Measurements from ENCODE around the gene S100Z.
"Not testable (repeated sequence)": the region's sequence is repeated elsewhere in the genome, so short reads cannot be mapped to it uniquely, and the experiment has no call there.

The S100Z gene

DNA sequence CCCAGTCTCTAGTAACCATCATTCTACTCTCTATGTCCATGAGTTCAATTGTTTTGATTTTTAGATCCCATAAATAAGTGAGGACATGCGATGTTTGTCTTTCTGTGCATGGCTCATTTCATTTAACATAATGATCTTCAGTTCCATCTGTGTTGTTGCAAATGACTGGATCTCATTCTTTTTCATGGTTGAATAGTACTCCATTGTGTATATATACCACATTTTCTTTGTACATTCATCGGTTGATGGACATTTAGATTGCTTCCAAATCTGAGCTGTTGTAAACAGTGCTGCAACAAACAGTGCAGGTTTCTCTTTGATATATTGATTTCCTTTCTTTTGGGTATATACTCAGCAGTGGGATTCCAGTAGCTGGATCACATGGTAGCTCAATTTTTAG lies 46.4 kb downstream of the S100Z start:
- no peak overlapping the region for H3K27ac Mint-ChIP-seq
- peaks cover 26% of the 10 kb centered on the region for H3K9me3 Mint-ChIP-seq

GRCh38 chr5:76901522-76901921 lies 51.7 kb downstream of the S100Z start:
- Mint-ChIP-seq H3K27me3 (peaks cover 4% of the 10 kb centered on the region), H3K27ac (no peak overlapping the region), H3K36me3 (peaks cover 13% of the 10 kb centered on the region), H3K9me3 (peaks cover 21% of the 10 kb centered on the region), H3K4me3 (no peak overlapping the region), H3K4me1 (no peaks in the 10 kb centered on the region)

More for the DNA sequence above, 46.4 kb downstream of the S100Z start:
- H3K4me1 Mint-ChIP-seq, result no peaks in the 10 kb centered on the region
- peaks cover 13% of the 10 kb centered on the region for H3K36me3 Mint-ChIP-seq
- no peak overlapping the region for H3K4me3 Mint-ChIP-seq
- peaks cover 3% of the 10 kb centered on the region for H3K27me3 Mint-ChIP-seq

DNA sequence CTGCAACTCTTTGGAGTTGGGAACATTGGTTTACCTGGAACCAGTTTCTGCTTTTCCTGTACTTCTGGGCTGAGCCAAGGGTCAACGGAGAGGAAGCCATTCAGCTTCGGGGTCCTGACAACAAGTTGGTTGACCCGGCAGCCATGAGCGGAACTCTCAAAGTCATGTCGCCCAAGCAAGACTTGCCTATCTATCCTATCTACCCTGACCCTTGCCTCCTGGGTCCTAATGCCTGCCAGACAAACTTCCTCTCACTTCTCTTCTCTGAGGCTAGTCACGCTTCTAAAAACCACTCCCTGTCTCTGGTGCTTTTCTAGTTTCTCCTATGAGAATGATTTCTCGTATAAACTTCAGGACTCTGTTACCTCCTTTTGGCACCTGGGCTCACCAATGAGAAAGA lies 58.4 kb downstream of the S100Z start:
- Mint-ChIP-seq H3K4me3 (no peak overlapping the region), H3K36me3 (no peaks in the 10 kb centered on the region), H3K4me1 (no peaks in the 10 kb centered on the region), H3K27me3 (peaks cover 1% of the 10 kb centered on the region), H3K27ac (no peak overlapping the region), H3K9me3 (no peaks in the 10 kb centered on the region)

DNA sequence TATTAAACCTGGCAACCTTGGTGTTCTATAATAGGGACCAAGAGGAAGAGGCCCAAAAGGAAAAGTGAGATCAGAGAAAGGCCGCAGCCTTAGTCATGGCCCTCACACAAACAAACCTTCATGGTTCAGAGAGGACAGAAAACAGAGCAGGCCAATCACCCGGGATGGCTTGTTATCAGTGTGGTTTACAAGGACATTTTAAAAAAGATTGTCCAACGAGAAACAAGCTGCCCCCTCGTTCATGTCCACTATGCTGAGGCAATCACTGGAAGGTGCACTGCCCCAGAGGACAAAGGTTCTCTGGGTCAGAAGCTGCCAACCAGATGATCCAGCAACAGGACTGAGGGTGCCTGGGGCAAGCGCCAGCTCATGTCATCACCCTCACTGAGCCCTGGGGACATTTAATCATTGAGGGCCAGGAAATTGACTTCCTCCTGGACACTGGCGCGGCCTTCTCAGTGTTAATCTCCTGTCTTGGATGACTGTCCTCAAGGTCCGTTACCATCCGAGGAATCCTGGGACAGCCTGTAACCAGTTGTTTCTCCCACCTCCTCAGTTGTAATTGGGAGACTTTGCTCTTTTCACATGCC lies 60.6 kb downstream of the S100Z start:
- H3K27ac Mint-ChIP-seq, H3K9me3 Mint-ChIP-seq, H3K4me1 Mint-ChIP-seq, H3K27me3 Mint-ChIP-seq, H3K4me3 Mint-ChIP-seq, H3K36me3 Mint-ChIP-seq: not testable (repeated sequence)

DNA sequence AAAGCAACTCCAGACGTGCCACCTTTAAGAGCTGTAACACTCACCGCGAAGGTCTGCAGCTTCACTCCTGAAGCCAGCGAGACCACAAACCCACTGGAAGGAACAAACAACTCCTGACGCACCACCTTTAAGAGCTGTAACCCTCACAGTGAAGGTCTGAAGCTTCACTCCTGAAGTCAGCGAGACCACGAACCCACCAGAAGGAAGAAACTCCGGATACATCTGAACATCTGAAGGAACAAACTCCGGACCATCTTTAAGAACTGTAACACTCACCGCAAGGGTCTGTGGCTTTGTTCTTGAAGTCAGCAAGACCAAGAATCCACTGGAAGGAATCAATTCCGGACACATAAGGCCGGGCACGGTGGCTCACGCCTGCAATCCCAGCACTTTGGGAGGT lies 64.9 kb downstream of the S100Z start:
- not testable (repeated sequence) for H3K36me3 Mint-ChIP-seq, H3K9me3 Mint-ChIP-seq, H3K27ac Mint-ChIP-seq, H3K4me1 Mint-ChIP-seq, H3K27me3 Mint-ChIP-seq, H3K4me3 Mint-ChIP-seq

GRCh38 chr5:76918539-76918938 lies 68.7 kb downstream of the S100Z start:
- no peak overlapping the region for H3K4me3 Mint-ChIP-seq
- H3K9me3 Mint-ChIP-seq, result no peaks in the 10 kb centered on the region
- H3K4me1 Mint-ChIP-seq, result no peaks in the 10 kb centered on the region
- H3K36me3 Mint-ChIP-seq, result no peaks in the 10 kb centered on the region
- H3K27ac Mint-ChIP-seq, result no peak overlapping the region
- peaks cover 3% of the 10 kb centered on the region for H3K27me3 Mint-ChIP-seq

- H3K36me3 Mint-ChIP-seq, result no peaks in the 10 kb centered on the region
- no peak overlapping the region for H3K4me3 Mint-ChIP-seq
- no peak overlapping the region for H3K27ac Mint-ChIP-seq
- H3K27me3 Mint-ChIP-seq, result no peaks in the 10 kb centered on the region
- H3K4me1 Mint-ChIP-seq, result no peaks in the 10 kb centered on the region
- H3K9me3 Mint-ChIP-seq, result no peaks in the 10 kb centered on the region
Observed at GRCh38 chr5:76920491-76920890, 70.7 kb downstream of the S100Z start.

- H3K27ac Mint-ChIP-seq, result no peak overlapping the region
- H3K4me1 Mint-ChIP-seq, result no peaks in the 10 kb centered on the region
- no peaks in the 10 kb centered on the region for H3K36me3 Mint-ChIP-seq
- H3K4me3 Mint-ChIP-seq, result no peak overlapping the region
- no peaks in the 10 kb centered on the region for H3K9me3 Mint-ChIP-seq
- peaks cover 5% of the 10 kb centered on the region for H3K27me3 Mint-ChIP-seq
Observed at GRCh38 chr5:76926329-76927105, 76.7 kb downstream of the S100Z start.

GRCh38 chr5:76927961-76928360 lies 78.1 kb downstream of the S100Z start:
- H3K27me3 Mint-ChIP-seq, result peaks cover 5% of the 10 kb centered on the region
- H3K4me1 Mint-ChIP-seq, result no peaks in the 10 kb centered on the region
- H3K36me3 Mint-ChIP-seq, result no peaks in the 10 kb centered on the region
- H3K27ac Mint-ChIP-seq, result no peak overlapping the region
- no peak overlapping the region for H3K4me3 Mint-ChIP-seq
- no peaks in the 10 kb centered on the region for H3K9me3 Mint-ChIP-seq

DNA sequence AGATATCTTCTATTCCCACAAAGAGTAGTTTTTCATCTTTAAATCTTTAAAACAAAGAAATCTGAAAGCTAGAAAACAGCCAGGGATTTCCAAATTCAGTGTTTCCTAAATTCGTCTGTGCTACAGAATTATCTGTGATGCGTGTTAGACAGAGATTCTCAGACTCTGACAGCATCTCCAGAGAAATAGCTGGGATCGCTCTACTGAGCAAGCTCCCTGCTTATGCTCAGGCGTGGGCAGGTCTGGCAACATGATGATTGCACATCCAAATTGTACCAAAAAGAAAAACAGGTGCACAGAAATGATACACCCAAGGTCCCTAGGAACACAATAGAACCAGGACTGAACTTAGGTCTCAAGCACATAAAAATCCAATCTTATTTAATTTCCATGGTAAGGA lies 80.3 kb downstream of the S100Z start:
- H3K9me3 Mint-ChIP-seq, result no peaks in the 10 kb centered on the region
- no peak overlapping the region for H3K4me3 Mint-ChIP-seq
- no peak overlapping the region for H3K27ac Mint-ChIP-seq
- no peaks in the 10 kb centered on the region for H3K4me1 Mint-ChIP-seq
- peaks cover 6% of the 10 kb centered on the region for H3K27me3 Mint-ChIP-seq
- no peaks in the 10 kb centered on the region for H3K36me3 Mint-ChIP-seq

DNA sequence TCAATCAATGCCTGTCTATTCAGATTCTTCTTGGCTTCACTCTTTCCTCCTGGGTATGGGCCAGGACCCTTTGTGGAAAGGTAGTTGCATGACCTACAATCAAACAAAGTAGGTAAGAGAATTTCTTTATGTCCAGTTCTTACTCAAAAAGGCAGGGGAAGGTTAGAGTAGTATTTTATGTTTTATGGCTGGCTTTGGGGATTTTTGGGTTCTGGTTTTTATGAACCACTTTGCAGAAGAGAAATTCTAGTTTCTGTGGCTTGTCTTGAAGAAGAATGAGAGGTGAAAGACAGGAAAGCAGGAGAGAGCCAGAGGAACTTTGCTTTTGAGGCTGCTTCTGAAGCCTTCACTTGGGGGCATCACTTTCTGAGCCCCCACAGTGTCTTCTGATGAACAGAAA lies 88.4 kb downstream of the S100Z start:
- peaks cover 3% of the 10 kb centered on the region for H3K27me3 Mint-ChIP-seq
- H3K36me3 Mint-ChIP-seq, result no peaks in the 10 kb centered on the region
- H3K9me3 Mint-ChIP-seq, result no peaks in the 10 kb centered on the region
- no peak overlapping the region for H3K4me3 Mint-ChIP-seq
- H3K27ac Mint-ChIP-seq, result no peak overlapping the region
- no peaks in the 10 kb centered on the region for H3K4me1 Mint-ChIP-seq

DNA sequence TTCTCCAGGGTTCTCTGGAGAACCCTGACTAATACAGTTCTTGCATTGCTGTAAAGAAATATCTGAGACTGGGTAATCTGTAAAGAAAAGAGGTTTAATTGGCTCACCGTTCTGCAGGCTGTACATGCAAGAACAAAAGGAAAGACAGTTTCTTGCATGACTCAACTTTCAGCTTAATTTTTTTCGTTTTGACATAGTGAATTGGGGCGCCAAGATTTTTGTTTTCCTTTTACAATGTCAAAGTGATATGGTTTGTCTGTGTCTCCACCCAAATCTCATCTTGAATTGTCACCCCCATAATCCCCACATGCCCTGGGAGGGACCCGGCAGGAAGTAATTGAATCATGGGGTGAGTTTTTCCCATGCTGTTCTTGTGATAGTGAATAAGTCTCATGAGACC lies 91.2 kb downstream of the S100Z start:
- H3K9me3 Mint-ChIP-seq, result no peaks in the 10 kb centered on the region

GRCh38 chr5:76941442-76941841 lies 91.6 kb downstream of the S100Z start:
- Mint-ChIP-seq H3K36me3 (no peaks in the 10 kb centered on the region), H3K27me3 (peaks cover 1% of the 10 kb centered on the region), H3K27ac (no peak overlapping the region), H3K9me3 (no peaks in the 10 kb centered on the region), H3K4me3 (no peak overlapping the region), H3K4me1 (no peaks in the 10 kb centered on the region)

More for the DNA sequence above, 91.2 kb downstream of the S100Z start:
- no peaks in the 10 kb centered on the region for H3K4me1 Mint-ChIP-seq
- H3K27me3 Mint-ChIP-seq, result peaks cover 1% of the 10 kb centered on the region
- H3K36me3 Mint-ChIP-seq, result no peaks in the 10 kb centered on the region
- H3K4me3 Mint-ChIP-seq, result no peak overlapping the region
- no peak overlapping the region for H3K27ac Mint-ChIP-seq

DNA sequence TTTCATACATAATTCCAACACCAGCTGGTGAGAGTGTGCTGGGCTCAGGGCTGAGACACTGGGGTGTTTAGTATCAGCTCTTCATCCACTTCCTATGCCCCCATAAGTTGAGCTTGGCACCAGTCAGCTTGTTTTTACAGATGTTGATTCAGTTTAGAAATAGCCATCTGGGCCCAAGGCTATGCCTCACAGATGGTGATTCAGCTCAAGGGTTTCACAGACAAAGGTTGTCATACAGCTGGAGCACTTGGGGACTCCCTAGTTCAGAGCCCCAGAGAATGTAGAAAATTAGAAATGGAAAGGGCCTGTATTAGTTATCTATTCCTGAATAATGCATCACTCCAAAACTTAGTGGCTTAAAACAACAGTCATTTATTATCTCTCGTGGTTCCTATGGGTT lies 92.8 kb downstream of the S100Z start:
- H3K27ac Mint-ChIP-seq, result no peak overlapping the region
- no peak overlapping the region for H3K4me3 Mint-ChIP-seq
- H3K27me3 Mint-ChIP-seq, result peaks cover 3% of the 10 kb centered on the region
- H3K4me1 Mint-ChIP-seq, result no peaks in the 10 kb centered on the region
- H3K9me3 Mint-ChIP-seq, result no peaks in the 10 kb centered on the region
- H3K36me3 Mint-ChIP-seq, result no peaks in the 10 kb centered on the region

GRCh38 chr5:76943006-76943405 lies 93.2 kb downstream of the S100Z start:
- no peaks in the 10 kb centered on the region for H3K4me1 Mint-ChIP-seq
- no peaks in the 10 kb centered on the region for H3K36me3 Mint-ChIP-seq
- no peaks in the 10 kb centered on the region for H3K9me3 Mint-ChIP-seq
- H3K27ac Mint-ChIP-seq, result no peak overlapping the region
- peaks cover 2% of the 10 kb centered on the region for H3K27me3 Mint-ChIP-seq
- no peak overlapping the region for H3K4me3 Mint-ChIP-seq

- Mint-ChIP-seq H3K9me3 (no peaks in the 10 kb centered on the region), H3K27ac (no peak overlapping the region)
Observed at GRCh38 chr5:76944638-76945037, 94.8 kb downstream of the S100Z start.

DNA sequence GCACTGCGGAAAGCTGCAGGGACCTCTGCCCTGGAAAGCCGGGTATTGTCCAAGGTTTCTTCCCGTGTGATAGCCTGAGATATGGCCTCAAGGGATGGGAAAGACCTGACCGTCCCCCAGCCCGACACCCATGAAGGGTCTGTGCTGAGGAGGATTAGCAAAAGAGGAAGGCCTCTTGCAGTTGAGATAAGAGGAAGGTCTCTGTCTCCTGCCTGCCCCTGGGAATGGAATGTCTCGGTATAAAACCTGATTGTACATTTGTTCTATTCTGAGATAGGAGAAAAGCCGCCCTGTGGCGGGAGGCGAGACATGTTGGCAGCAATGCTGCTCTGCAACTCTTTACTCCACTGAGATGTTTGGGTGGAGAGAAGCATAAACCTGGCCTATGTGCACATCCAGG lies 95.4 kb downstream of the S100Z start:
- not testable (repeated sequence) for H3K4me1 Mint-ChIP-seq, H3K9me3 Mint-ChIP-seq, H3K36me3 Mint-ChIP-seq, H3K4me3 Mint-ChIP-seq, H3K27me3 Mint-ChIP-seq, H3K27ac Mint-ChIP-seq

More at GRCh38 chr5:76944638-76945037, 94.8 kb downstream of the S100Z start:
- no peaks in the 10 kb centered on the region for H3K4me1 Mint-ChIP-seq
- no peak overlapping the region for H3K4me3 Mint-ChIP-seq
- H3K36me3 Mint-ChIP-seq, result no peaks in the 10 kb centered on the region
- peaks cover 3% of the 10 kb centered on the region for H3K27me3 Mint-ChIP-seq
